OCI-LY1 (cell line): ENCODE measurements around the gene KCNK17.

Experiments used
- H2AFZ ChIP-seq: fragments of 200-600 bp; sonication (generic), shearing (Covaris generic); 2 replicates; pipeline ENCODE4 v1.6.0; 2014; ENCODE audit warnings: antibody characterized with exemption, mild to moderate bottlenecking, low read length
- H3F3A ChIP-seq: fragments of 200-600 bp; sonication (generic), shearing (Covaris generic); 2 replicates; pipeline ENCODE4 v1.6.0; 2014; ENCODE audit warnings: mild to moderate bottlenecking, antibody characterized with exemption, low read length, moderate library complexity; ENCODE audit not compliant: insufficient read depth
- H3K27ac ChIP-seq: fragments of 200-600 bp; sonication (generic); 2 replicates; pipeline ENCODE4 v1.5.1; 2014; ENCODE audit warnings: low read length, mixed run types, mild to moderate bottlenecking, low read depth; ENCODE audit not compliant: poor library complexity, severe bottlenecking
- H3K27me3 ChIP-seq: fragments of 200-600 bp; sonication (generic); 2 replicates; pipeline ENCODE4 v1.6.0; 2014; ENCODE audit warnings: antibody characterized with exemption, mild to moderate bottlenecking, low read length, moderate library complexity; ENCODE audit not compliant: insufficient read depth
- H3K36me3 ChIP-seq: fragments of 200-600 bp; sonication (generic); 2 replicates; pipeline ENCODE4 v1.6.1; 2014; ENCODE audit warnings: mild to moderate bottlenecking, antibody characterized with exemption, low read length, moderate library complexity, mixed read lengths; ENCODE audit not compliant: insufficient read depth
- H3K4me1 ChIP-seq: fragments of 200-600 bp; sonication (generic); 2 replicates; pipeline ENCODE4 v1.5.1; 2014; ENCODE audit warnings: mild to moderate bottlenecking, low read length, moderate library complexity; ENCODE audit not compliant: insufficient read depth, severe bottlenecking
- H3K4me2 ChIP-seq: fragments of 200-600 bp; sonication (generic), shearing (Covaris generic); 2 replicates; pipeline ENCODE4 v1.6.1; 2014; ENCODE audit warnings: low read length
- H3K4me3 ChIP-seq: fragments of 200-600 bp; sonication (generic); 2 replicates; pipeline ENCODE4 v1.5.1; 2014; ENCODE audit warnings: low read length, low read depth, mild to moderate bottlenecking, mixed read lengths; ENCODE audit not compliant: poor library complexity, severe bottlenecking
- H3K79me2 ChIP-seq: fragments of 200-600 bp; shearing (Covaris generic); 2 replicates; pipeline ENCODE4 v1.6.1; 2016; ENCODE audit warnings: mixed run types, low read length, mixed read lengths; ENCODE audit not compliant: insufficient read depth
- H3K9ac ChIP-seq: fragments of 200-600 bp; sonication (generic), shearing (Covaris generic); 2 replicates; pipeline ENCODE4 v1.6.1; 2014; ENCODE audit warnings: mild to moderate bottlenecking, low read length, mixed read lengths
- H3K9me2 ChIP-seq: fragments of 200-600 bp; sonication (generic), shearing (Covaris generic); 2 replicates; pipeline ENCODE4 v1.6.1; 2014; ENCODE audit warnings: low read depth, mild to moderate bottlenecking, low read length, mixed read lengths
- H3K9me3 ChIP-seq: fragments of 200-600 bp; shearing (Covaris generic); 2 replicates; pipeline ENCODE4 v1.6.1; 2014; ENCODE audit warnings: low read length, mixed read lengths
- H4K20me1 ChIP-seq: fragments of 200-600 bp; sonication (generic), shearing (Covaris generic); 2 replicates; pipeline ENCODE4 v1.6.0; 2016; ENCODE audit warnings: mild to moderate bottlenecking, low read length; ENCODE audit not compliant: insufficient read depth
- CTCF ChIP-seq: fragments of 200-600 bp; sonication (generic), shearing (Covaris generic); IDR thresholded peaks from 2 replicates; pipeline ENCODE4 v1.5.1; 2017; ENCODE audit warnings: mild to moderate bottlenecking, antibody characterized with exemption, low read length, moderate library complexity, mixed read lengths
- EZH2 ChIP-seq: fragments of 200-600 bp; sonication (generic), shearing (Covaris generic); IDR thresholded peaks from 2 replicates; pipeline ENCODE4 v1.8.0; 2017; ENCODE audit warnings: borderline replicate concordance, mixed run types, mild to moderate bottlenecking, antibody characterized with exemption, low read length, moderate library complexity, mixed read lengths

KCNK17 gene

GRCh38 chr6:39268171-39268570 lies 46.0 kb downstream of the KCNK17 start:
- H3K36me3 ChIP-seq, result no peaks in the 10 kb centered on the region
- H3K9ac ChIP-seq, result no peak overlapping the region
- H3K4me2 ChIP-seq, result no peak overlapping the region
- H3K4me3 ChIP-seq, result no peak overlapping the region
- no peaks in the 10 kb centered on the region for H3K4me1 ChIP-seq
- H3F3A ChIP-seq, result no peaks in the 10 kb centered on the region
- no peaks in the 10 kb centered on the region for H3K9me2 ChIP-seq
- H4K20me1 ChIP-seq, result no peaks in the 10 kb centered on the region
- H3K27me3 ChIP-seq, result no peaks in the 10 kb centered on the region
- H3K27ac ChIP-seq, result no peak overlapping the region
- H2AFZ ChIP-seq, result no peak overlapping the region
- TF ChIP-seq EZH2, result no peak
- TF ChIP-seq CTCF, result no peak
- H3K79me2 ChIP-seq, result no peaks in the 10 kb centered on the region
- no peaks in the 10 kb centered on the region for H3K9me3 ChIP-seq

GRCh38 chr6:39266782-39267355 lies 47.4 kb downstream of the KCNK17 start:
- Histone ChIP-seq H3K4me3 (no peak overlapping the region), H2AFZ (no peak overlapping the region), H3F3A (no peaks in the 10 kb centered on the region), H3K36me3 (no peaks in the 10 kb centered on the region), H3K4me2 (no peak overlapping the region), H4K20me1 (no peaks in the 10 kb centered on the region), H3K9me3 (no peaks in the 10 kb centered on the region), H3K4me1 (no peaks in the 10 kb centered on the region), H3K27ac (no peak overlapping the region), H3K9me2 (no peaks in the 10 kb centered on the region), H3K27me3 (no peaks in the 10 kb centered on the region), H3K79me2 (no peaks in the 10 kb centered on the region), H3K9ac (no peak overlapping the region)
- TF ChIP-seq EZH2 (no peak), CTCF (no peak)

GRCh38 chr6:39266375-39266774 lies 47.8 kb downstream of the KCNK17 start:
- no peak for TF ChIP-seq EZH2
- no peak for TF ChIP-seq CTCF
- H3K9ac ChIP-seq, result no peak overlapping the region
- H3K9me2 ChIP-seq, result no peaks in the 10 kb centered on the region
- H3K4me1 ChIP-seq, result no peaks in the 10 kb centered on the region
- H3K27me3 ChIP-seq, result no peaks in the 10 kb centered on the region
- no peaks in the 10 kb centered on the region for H3K9me3 ChIP-seq
- H3F3A ChIP-seq, result no peaks in the 10 kb centered on the region
- H3K4me2 ChIP-seq, result no peak overlapping the region
- H3K36me3 ChIP-seq, result no peaks in the 10 kb centered on the region
- H3K4me3 ChIP-seq, result no peak overlapping the region
- H3K79me2 ChIP-seq, result no peaks in the 10 kb centered on the region
- no peaks in the 10 kb centered on the region for H4K20me1 ChIP-seq
- H3K27ac ChIP-seq, result no peak overlapping the region
- H2AFZ ChIP-seq, result no peak overlapping the region
